Spinal cord (tissue), 10 donors: ENCODE measurements around the gene SHANK1. TPM values are rescaled to one million over a fixed set of nuclear protein-coding genes. Genes with fewer than 3 reads are reported as not detected.

Experiments used
- DNase-seq, 6 donors: peaks; one replicate each; pipeline versions ENCODE4 v3.0.0 to v3.0.0-alpha.2; 2013 to 2015; ENCODE audit warnings: low spot score in 6 of 6, low read depth in 4 of 6
- H3K27ac ChIP-seq: one replicate; pipeline ENCODE4 v1.5.1; 2013; ENCODE audit warnings: low read depth, low read length, control low read depth
- H3K27me3 ChIP-seq: one replicate; pipeline ENCODE4 v1.6.1; 2013; ENCODE audit warnings: low read length; ENCODE audit not compliant: control insufficient read depth, insufficient read depth
- H3K36me3 ChIP-seq: one replicate; pipeline ENCODE4 v1.6.1; 2013; ENCODE audit warnings: low read length; ENCODE audit not compliant: control insufficient read depth, insufficient read depth
- H3K4me1 ChIP-seq: one replicate; pipeline ENCODE4 v1.6.1; 2013; ENCODE audit warnings: low read length; ENCODE audit not compliant: control insufficient read depth, insufficient read depth
- H3K4me3 ChIP-seq: one replicate; pipeline ENCODE4 v1.5.1; 2013; ENCODE audit warnings: low read depth, low read length, control low read depth
- H3K9me3 ChIP-seq: one replicate; pipeline ENCODE4 v1.6.1; 2013; ENCODE audit warnings: low read length; ENCODE audit not compliant: control insufficient read depth, insufficient read depth
- WGBS: methylation state at CpG from one replicate; pipeline ENCODE4 v1.1.5; 2013; ENCODE audit warnings: missing lambda C conversion rate; ENCODE audit not compliant: insufficient coverage; 5-methylcytosine and 5-hydroxymethylcytosine counted together
- polyA plus RNA-seq, 2 donors: library from polyadenylated mRNA; unstranded; fragments of 120-200 nt; gene quantifications; one replicate each; pipeline ENCODE4 v1.2.1, GENCODE V29; 2013; ENCODE audit not compliant: insufficient read length in 2 of 2
- total RNA-seq, 2 donors: library from RNA; depleted of rRNA in 1 of 2; stranded (reverse); fragments of 120-200 nt in 1 of 2; fragments of >200 nt in 1 of 2; gene quantifications; one replicate each; pipeline versions ENCODE4 v1.2.3 to v1.2.4, GENCODE V29; 2013 to 2014
- donor health status: healthy.

Gene SHANK1
- total and polyA plus RNA-seq, 4 donors, result 8.4 to 116 (median 61.9) TPM

GRCh38 chr19:50633973-50634372, 85.6 kb downstream of the SHANK1 start:
- H3K4me3 ChIP-seq, result no peak overlapping the region

GRCh38 chr19:50633359-50633758, 86.2 kb downstream of the SHANK1 start:
- H3K4me3 ChIP-seq, result no peak overlapping the region
- no peak overlapping the region for H3K27ac ChIP-seq
- H3K27me3 ChIP-seq, result peaks cover 3% of the 10 kb centered on the region
- H3K9me3 ChIP-seq, result no peaks in the 10 kb centered on the region
- H3K36me3 ChIP-seq, result peaks cover 31% of the 10 kb centered on the region
- peaks cover 8% of the 10 kb centered on the region for H3K4me1 ChIP-seq
- DNase-seq, result no peak
- 92% methylated on average over 2 of the region's 2 CpGs for WGBS

More at GRCh38 chr19:50633973-50634372, 85.6 kb downstream of the SHANK1 start:
- no peaks in the 10 kb centered on the region for H3K9me3 ChIP-seq
- no peak for DNase-seq
- H3K36me3 ChIP-seq, result peaks cover 28% of the 10 kb centered on the region
- WGBS, result 86% methylated on average over 1 of the region's 2 CpGs
- peaks cover 5% of the 10 kb centered on the region for H3K27me3 ChIP-seq
- H3K4me1 ChIP-seq, result peaks cover 11% of the 10 kb centered on the region
- H3K27ac ChIP-seq, result no peak overlapping the region

GRCh38 chr19:50632151-50632835, 87.3 kb downstream of the SHANK1 start:
- H3K4me1 ChIP-seq, result peaks cover 4% of the 10 kb centered on the region
- 88% methylated on average over 14 of the region's 20 CpGs for WGBS
- H3K4me3 ChIP-seq, result no peak overlapping the region
- H3K9me3 ChIP-seq, result no peaks in the 10 kb centered on the region
- H3K27me3 ChIP-seq, result no peaks in the 10 kb centered on the region
- H3K36me3 ChIP-seq, result peaks cover 34% of the 10 kb centered on the region
- DNase-seq, result no peak
- H3K27ac ChIP-seq, result no peak overlapping the region

DNA sequence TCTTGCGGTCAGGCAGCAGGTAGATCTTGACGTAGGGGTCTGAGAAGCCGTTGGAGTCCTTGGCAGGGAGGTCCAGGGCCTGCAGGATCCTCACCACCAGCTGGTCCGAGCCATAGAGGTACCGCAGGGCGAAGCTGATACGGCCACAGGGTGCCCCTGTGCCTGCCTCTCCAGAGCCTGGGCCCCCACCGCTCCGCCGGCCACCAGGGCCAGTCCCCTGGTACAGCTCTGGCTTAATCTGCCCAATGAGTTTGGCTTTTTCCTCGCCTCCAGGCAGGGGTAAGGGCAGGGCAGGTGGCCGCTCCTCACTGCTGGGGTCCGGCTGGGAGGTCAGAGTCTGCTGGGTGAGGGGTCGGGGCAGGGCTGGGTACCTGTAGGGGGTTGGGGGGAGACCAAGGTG, 89.8 kb downstream of the SHANK1 start:
- H3K9me3 ChIP-seq, result no peaks in the 10 kb centered on the region
- H3K36me3 ChIP-seq, result peaks cover 44% of the 10 kb centered on the region
- H3K27ac ChIP-seq, result no peak overlapping the region
- peaks cover 7% of the 10 kb centered on the region for H3K4me1 ChIP-seq
- no peak overlapping the region for H3K4me3 ChIP-seq
- no peak for DNase-seq
- 74% methylated on average over 13 of the region's 14 CpGs for WGBS
- H3K27me3 ChIP-seq, result no peaks in the 10 kb centered on the region

GRCh38 chr19:50629194-50629593, 90.4 kb downstream of the SHANK1 start:
- H3K9me3 ChIP-seq, result no peaks in the 10 kb centered on the region
- no peak for DNase-seq
- no peak overlapping the region for H3K27ac ChIP-seq
- H3K4me3 ChIP-seq, result no peak overlapping the region
- peaks cover 42% of the 10 kb centered on the region for H3K36me3 ChIP-seq
- 82% methylated on average over 20 of the region's 20 CpGs for WGBS
- peaks cover 7% of the 10 kb centered on the region for H3K4me1 ChIP-seq
- H3K27me3 ChIP-seq, result no peaks in the 10 kb centered on the region

DNA sequence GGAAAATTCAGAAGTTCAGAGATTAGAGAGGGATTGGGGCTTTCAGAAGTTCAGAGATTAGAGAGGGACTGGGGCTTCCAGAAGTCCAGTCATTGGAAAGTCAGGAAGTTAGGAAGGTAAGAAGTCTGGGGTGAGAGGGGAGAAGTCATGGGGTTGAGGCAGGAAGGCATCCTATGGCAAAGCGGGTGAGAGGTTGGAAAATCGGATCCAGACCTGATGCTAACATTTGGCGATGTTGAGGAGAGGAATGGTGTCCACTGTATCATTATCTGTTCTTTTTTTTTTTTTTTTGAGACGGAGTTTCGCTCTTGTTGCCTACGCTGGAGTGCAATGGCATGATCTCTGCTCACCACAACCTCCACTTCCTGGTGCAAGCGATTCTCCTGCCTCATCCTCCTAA, 91.1 kb downstream of the SHANK1 start:
- no peak overlapping the region for H3K27ac ChIP-seq
- peaks cover 42% of the 10 kb centered on the region for H3K36me3 ChIP-seq
- peaks cover 7% of the 10 kb centered on the region for H3K4me1 ChIP-seq
- H3K27me3 ChIP-seq, result no peaks in the 10 kb centered on the region
- DNase-seq, result no peak
- no peak overlapping the region for H3K4me3 ChIP-seq
- no peaks in the 10 kb centered on the region for H3K9me3 ChIP-seq
- WGBS, result 100% methylated on average over 1 of the region's 7 CpGs

DNA sequence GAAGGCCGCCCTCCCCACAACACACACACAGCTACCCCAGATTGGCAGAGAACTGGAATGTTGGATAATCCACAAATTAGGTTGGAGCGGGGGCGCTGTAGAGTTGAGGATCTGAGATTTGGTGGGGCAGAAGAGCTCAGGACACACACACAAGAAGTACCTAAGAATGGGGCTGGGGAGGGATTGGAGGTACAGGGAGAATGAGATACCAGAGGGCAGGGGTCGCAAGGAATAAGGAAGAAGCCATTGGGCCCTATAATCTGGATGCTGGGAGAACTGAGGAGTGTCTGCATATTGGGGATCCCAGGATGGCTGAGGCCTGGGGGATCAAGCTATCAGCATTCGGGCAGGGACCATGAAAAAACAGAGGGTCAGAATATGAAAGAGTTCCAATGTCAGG, 91.5 kb downstream of the SHANK1 start:
- no peaks in the 10 kb centered on the region for H3K27me3 ChIP-seq
- no peak for DNase-seq
- no peaks in the 10 kb centered on the region for H3K9me3 ChIP-seq
- no peak overlapping the region for H3K4me3 ChIP-seq
- 86% methylated on average over 4 of the region's 5 CpGs for WGBS
- peaks cover 7% of the 10 kb centered on the region for H3K4me1 ChIP-seq
- peaks cover 42% of the 10 kb centered on the region for H3K36me3 ChIP-seq
- H3K27ac ChIP-seq, result no peak overlapping the region

DNA sequence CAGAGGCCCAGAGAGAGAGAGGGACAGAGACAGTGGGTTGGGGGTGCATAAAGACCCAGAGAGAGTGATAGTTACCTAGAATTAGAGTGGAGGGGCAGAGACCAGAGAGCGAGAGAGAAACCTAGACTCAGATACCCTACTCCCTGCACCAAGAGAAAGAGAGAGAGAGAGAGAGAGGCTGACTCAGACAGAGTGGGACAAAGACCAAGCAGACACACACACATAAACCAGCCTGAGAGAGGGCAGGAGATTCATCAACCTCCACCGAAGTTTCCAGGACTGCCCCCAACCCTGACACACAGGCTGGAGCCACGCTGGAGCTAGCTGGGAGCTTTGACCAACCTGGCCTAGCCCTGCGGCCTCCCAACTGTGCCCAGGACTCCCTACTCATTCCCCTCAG, 92.8 kb downstream of the SHANK1 start:
- no peaks in the 10 kb centered on the region for H3K9me3 ChIP-seq
- no peak overlapping the region for H3K4me3 ChIP-seq
- H3K27ac ChIP-seq, result no peak overlapping the region
- peaks cover 37% of the 10 kb centered on the region for H3K36me3 ChIP-seq
- no peaks in the 10 kb centered on the region for H3K27me3 ChIP-seq
- DNase-seq, result no peak
- H3K4me1 ChIP-seq, result peaks cover 7% of the 10 kb centered on the region
- 72% methylated on average over 3 of the region's 4 CpGs for WGBS

- no peak overlapping the region for H3K27ac ChIP-seq
- no peaks in the 10 kb centered on the region for H3K9me3 ChIP-seq
- 36% methylated on average over 4 of the region's 4 CpGs for WGBS
- H3K36me3 ChIP-seq, result peaks cover 37% of the 10 kb centered on the region
- H3K4me3 ChIP-seq, result no peak overlapping the region
- peaks cover 7% of the 10 kb centered on the region for H3K4me1 ChIP-seq
- H3K27me3 ChIP-seq, result no peaks in the 10 kb centered on the region
- no peak for DNase-seq
These were observed 93.6 kb downstream of the SHANK1 start for GRCh38 chr19:50626011-50626410.

DNA sequence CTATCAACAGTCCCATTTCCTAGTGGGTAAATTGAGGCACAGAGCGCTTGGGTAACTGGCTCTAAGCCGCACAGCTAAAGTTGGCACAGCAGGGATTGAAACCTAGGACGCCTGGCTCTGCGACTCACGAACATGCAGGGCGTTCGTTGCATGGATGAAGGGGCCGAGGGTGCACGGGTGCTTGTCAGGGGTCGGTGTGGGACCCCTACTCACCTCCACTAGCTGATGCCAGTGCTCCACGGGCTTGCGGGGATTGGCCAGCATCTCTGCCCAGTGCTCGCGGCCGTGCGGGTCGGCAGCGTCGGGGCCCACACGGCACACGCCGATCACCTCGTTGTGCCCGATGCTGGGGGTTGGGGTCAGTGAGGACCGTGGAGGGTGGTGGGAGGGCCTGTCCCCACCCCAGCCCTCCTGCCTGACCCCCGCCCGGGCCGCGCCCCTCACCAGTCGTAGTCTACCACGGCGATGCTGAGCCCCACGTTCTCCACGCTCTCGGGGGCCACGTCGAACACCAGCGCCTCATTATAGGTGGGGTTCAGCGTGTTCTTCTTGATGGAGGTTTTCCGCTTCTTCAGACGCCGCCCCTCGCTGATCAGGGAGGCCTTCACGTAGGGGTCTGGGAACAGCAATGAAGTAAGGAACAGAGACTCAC, 94.5 kb downstream of the SHANK1 start:
- DNase-seq, result no peak
- Histone ChIP-seq H3K36me3 (peaks cover 36% of the 10 kb centered on the region), H3K4me1 (peaks cover 7% of the 10 kb centered on the region), H3K27ac (no peak overlapping the region), H3K4me3 (no peak overlapping the region), H3K27me3 (no peaks in the 10 kb centered on the region), H3K9me3 (no peaks in the 10 kb centered on the region)
- 93% methylated on average over 39 of the region's 44 CpGs for WGBS
